Measurements from ENCODE around the gene IPPK.

- TF ChIP-seq CTCF (IDR thresholded peaks at IDR 0.05) = no peak
- no peak for TF ChIP-seq POLR2AphosphoS5 (IDR thresholded peaks at IDR 0.05; ENCODE audit: insufficient read depth in 1 of 2, low read depth in 1 of 2)
Measured at GRCh38 chr9:92632641-92633040, 37.3 kb downstream of the IPPK start.
